Astrocyte (in vitro differentiated cells and primary cell): ENCODE data around the gene ACSF3. TPM values are rescaled to one million over a fixed set of nuclear protein-coding genes. Genes with fewer than 3 reads are reported as not detected.

Source experiments
- DNase-seq: peaks from one replicate; pipeline ENCODE4 v3.0.0-alpha.2; 2010; ENCODE audit warnings: low read depth
- FAIRE-seq: peaks from 2 replicates; lab custom pipeline; 2011; peaks lifted over from hg19 to GRCh38; lab: Jason Lieb, UNC
- H2AFZ ChIP-seq: 2 replicates; pipeline ENCODE4 v1.6.0; 2012; ENCODE audit warnings: low read depth, low read length, inconsistent platforms
- H3K27ac ChIP-seq: 2 replicates; pipeline ENCODE4 v1.5.1; 2011; ENCODE audit warnings: low read depth, low read length, inconsistent platforms
- H3K27me3 ChIP-seq: 2 replicates; pipeline ENCODE4 v1.6.0; 2011; ENCODE audit warnings: low read length, inconsistent platforms; ENCODE audit not compliant: insufficient read depth
- H3K36me3 ChIP-seq: 2 replicates; pipeline ENCODE4 v1.5.1; 2011; ENCODE audit warnings: low read length, inconsistent platforms; ENCODE audit not compliant: insufficient read depth
- H3K4me1 ChIP-seq: 2 replicates; pipeline ENCODE4 v1.5.1; 2011; ENCODE audit warnings: low read length, inconsistent platforms; ENCODE audit not compliant: insufficient read depth
- H3K4me2 ChIP-seq: 2 replicates; pipeline ENCODE4 v1.6.0; 2012; ENCODE audit warnings: low read length, inconsistent platforms
- H3K4me3 ChIP-seq: 2 replicates; pipeline ENCODE4 v1.5.1; 2011; ENCODE audit warnings: low read depth, mild to moderate bottlenecking, low read length, inconsistent platforms; ENCODE audit not compliant: insufficient read depth
- H3K79me2 ChIP-seq: 2 replicates; pipeline ENCODE4 v1.6.0; 2012; ENCODE audit warnings: mild to moderate bottlenecking, low read length, inconsistent platforms; ENCODE audit not compliant: insufficient read depth
- H3K9ac ChIP-seq: 2 replicates; pipeline ENCODE4 v1.6.0; 2012; ENCODE audit warnings: mild to moderate bottlenecking, low read length, inconsistent platforms
- H3K9me3 ChIP-seq: 2 replicates; pipeline ENCODE4 v1.5.1; 2012; ENCODE audit warnings: low read depth, mild to moderate bottlenecking, low read length, inconsistent platforms; ENCODE audit not compliant: insufficient read depth
- H4K20me1 ChIP-seq: 2 replicates; pipeline ENCODE4 v1.6.0; 2012; ENCODE audit warnings: low read length, inconsistent platforms; ENCODE audit not compliant: insufficient read depth
- H3K27ac Mint-ChIP-seq: one replicate; pipeline ENCODE4 v1.8.0; 2021; ENCODE audit warnings: mild to moderate bottlenecking, mixed read lengths; ENCODE audit not compliant: unreplicated experiment
- H3K27me3 Mint-ChIP-seq: one replicate; pipeline ENCODE4 v1.8.0; 2021; ENCODE audit warnings: low read depth, mixed read lengths; ENCODE audit not compliant: unreplicated experiment
- H3K36me3 Mint-ChIP-seq: one replicate; pipeline ENCODE4 v1.8.0; 2021; ENCODE audit warnings: low read depth, mixed read lengths; ENCODE audit not compliant: unreplicated experiment
- H3K4me1 Mint-ChIP-seq: one replicate; pipeline ENCODE4 v1.8.0; 2021; ENCODE audit warnings: low read depth, mixed read lengths; ENCODE audit not compliant: unreplicated experiment
- H3K4me3 Mint-ChIP-seq: one replicate; pipeline ENCODE4 v1.8.0; 2021; ENCODE audit warnings: mild to moderate bottlenecking, moderate library complexity, mixed read lengths; ENCODE audit not compliant: unreplicated experiment
- H3K9me3 Mint-ChIP-seq: one replicate; pipeline ENCODE4 v1.8.0; 2021; ENCODE audit warnings: mild to moderate bottlenecking, mixed read lengths; ENCODE audit not compliant: unreplicated experiment
- EZH2 ChIP-seq: IDR thresholded peaks from 2 replicates; pipeline ENCODE4 v1.6.1; 2012; ENCODE audit warnings: mild to moderate bottlenecking, low read length, inconsistent platforms; ENCODE audit not compliant: insufficient read depth
- total RNA-seq: library from RNA; stranded (reverse); gene quantifications from 2 replicates; pipeline ENCODE4 v1.2.1, GENCODE V29; 2021
- TF ChIP-seq, protein P1 (sequence below): IDR thresholded peaks from 2 replicates; pipeline ENCODE4 v1.5.1; 2011; ENCODE audit warnings: low read depth, mild to moderate bottlenecking, inconsistent platforms, low read length, moderate library complexity; ENCODE audit not compliant: insufficient read depth

Gene ACSF3
- total RNA-seq, 1 donor from 2014 or later = 17.0 TPM

DNA sequence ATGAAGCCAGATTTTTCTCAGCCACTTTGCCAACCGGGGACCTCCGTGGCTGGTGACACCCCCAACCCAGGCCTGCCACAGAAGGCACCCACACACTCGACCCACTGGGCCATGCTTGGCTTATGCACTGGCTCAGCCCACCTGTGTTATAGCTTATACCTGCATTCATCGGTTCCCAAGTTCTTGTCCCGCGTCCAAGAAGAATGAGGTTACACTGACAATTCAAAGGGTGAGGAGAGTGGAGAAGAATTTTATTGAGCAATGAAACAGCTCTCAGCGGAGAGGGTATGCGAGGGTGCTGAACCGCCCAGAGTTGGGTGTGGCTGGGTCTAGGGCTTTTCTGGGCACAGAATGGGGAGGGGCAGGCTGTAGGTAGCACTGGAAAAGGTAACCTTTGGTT, 55.7 kb downstream of the ACSF3 start:
- no peak overlapping the region for H3K27ac Mint-ChIP-seq
- peaks cover 11% of the 10 kb centered on the region for H3K9me3 Mint-ChIP-seq
- Histone ChIP-seq H3K4me1 (no peaks in the 10 kb centered on the region), H3K4me3 (no peak overlapping the region), H3K27me3 (no peaks in the 10 kb centered on the region), H3K79me2 (no peaks in the 10 kb centered on the region), H3K36me3 (peaks cover 3% of the 10 kb centered on the region), H3K9ac (no peak overlapping the region), H4K20me1 (no peaks in the 10 kb centered on the region), H3K27ac (no peak overlapping the region), H2AFZ (no peak overlapping the region), H3K9me3 (no peaks in the 10 kb centered on the region), H3K4me2 (no peak overlapping the region)
- DNase-seq (no peak), FAIRE-seq (no peak)
- no peak overlapping the region for H3K4me3 Mint-ChIP-seq
- TF ChIP-seq EZH2 = no peak
- TF ChIP-seq, protein P1, sequence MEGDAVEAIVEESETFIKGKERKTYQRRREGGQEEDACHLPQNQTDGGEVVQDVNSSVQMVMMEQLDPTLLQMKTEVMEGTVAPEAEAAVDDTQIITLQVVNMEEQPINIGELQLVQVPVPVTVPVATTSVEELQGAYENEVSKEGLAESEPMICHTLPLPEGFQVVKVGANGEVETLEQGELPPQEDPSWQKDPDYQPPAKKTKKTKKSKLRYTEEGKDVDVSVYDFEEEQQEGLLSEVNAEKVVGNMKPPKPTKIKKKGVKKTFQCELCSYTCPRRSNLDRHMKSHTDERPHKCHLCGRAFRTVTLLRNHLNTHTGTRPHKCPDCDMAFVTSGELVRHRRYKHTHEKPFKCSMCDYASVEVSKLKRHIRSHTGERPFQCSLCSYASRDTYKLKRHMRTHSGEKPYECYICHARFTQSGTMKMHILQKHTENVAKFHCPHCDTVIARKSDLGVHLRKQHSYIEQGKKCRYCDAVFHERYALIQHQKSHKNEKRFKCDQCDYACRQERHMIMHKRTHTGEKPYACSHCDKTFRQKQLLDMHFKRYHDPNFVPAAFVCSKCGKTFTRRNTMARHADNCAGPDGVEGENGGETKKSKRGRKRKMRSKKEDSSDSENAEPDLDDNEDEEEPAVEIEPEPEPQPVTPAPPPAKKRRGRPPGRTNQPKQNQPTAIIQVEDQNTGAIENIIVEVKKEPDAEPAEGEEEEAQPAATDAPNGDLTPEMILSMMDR = no peak
- no peaks in the 10 kb centered on the region for H3K27me3 Mint-ChIP-seq
- no peaks in the 10 kb centered on the region for H3K4me1 Mint-ChIP-seq
- H3K36me3 Mint-ChIP-seq = peaks cover 25% of the 10 kb centered on the region

DNA sequence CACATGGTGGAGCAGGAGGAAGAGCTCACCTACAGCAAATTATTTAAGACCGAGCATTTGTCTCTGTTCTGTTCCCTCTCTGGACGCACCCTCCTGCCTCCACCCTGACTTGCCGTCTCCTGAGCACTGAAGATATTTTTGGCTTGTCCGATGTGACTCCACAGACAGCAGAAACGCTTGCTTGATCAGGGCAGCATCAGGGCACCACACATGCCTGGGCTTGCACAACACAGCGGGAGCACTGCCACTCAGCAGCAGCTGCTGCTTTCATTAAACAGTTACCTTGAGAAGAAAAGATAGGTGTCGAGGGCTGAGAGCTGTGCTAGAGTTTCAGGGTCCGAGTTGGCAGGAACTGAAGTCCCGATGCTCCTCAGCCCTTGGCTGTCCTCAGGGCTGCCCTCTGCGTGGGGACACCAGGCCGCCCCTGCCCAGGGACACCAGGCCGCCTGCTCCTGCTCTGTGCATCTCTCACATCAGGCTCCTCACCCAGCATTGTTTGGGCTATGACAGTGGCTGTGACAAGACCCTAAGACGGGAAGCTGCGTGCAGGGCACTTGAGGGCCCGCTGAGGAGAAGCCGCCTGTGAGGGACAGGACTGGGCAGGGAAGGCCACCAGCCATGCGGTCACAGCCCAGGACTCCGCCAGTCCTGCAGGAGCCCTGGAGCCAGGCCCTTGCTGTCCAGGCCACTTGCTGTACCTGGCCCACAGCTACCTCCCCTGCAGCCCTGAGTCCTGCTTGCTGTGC, 56.6 kb downstream of the ACSF3 start:
- Histone ChIP-seq H3K4me2 (no peak overlapping the region), H2AFZ (no peak overlapping the region), H3K79me2 (no peaks in the 10 kb centered on the region), H3K9ac (no peak overlapping the region), H3K4me3 (no peak overlapping the region), H3K4me1 (no peaks in the 10 kb centered on the region), H3K27me3 (no peaks in the 10 kb centered on the region), H3K27ac (no peak overlapping the region), H3K36me3 (peaks cover 3% of the 10 kb centered on the region), H3K9me3 (no peaks in the 10 kb centered on the region), H4K20me1 (no peaks in the 10 kb centered on the region)
- H3K27me3 Mint-ChIP-seq = no peaks in the 10 kb centered on the region
- DNase-seq (no peak), FAIRE-seq (no peak)
- H3K9me3 Mint-ChIP-seq = peaks cover 11% of the 10 kb centered on the region
- H3K4me1 Mint-ChIP-seq = peaks cover 5% of the 10 kb centered on the region
- TF ChIP-seq EZH2 = no peak
- TF ChIP-seq, protein P1 = no peak
- H3K4me3 Mint-ChIP-seq = no peak overlapping the region
- H3K27ac Mint-ChIP-seq = no peak overlapping the region
- peaks cover 25% of the 10 kb centered on the region for H3K36me3 Mint-ChIP-seq

DNA sequence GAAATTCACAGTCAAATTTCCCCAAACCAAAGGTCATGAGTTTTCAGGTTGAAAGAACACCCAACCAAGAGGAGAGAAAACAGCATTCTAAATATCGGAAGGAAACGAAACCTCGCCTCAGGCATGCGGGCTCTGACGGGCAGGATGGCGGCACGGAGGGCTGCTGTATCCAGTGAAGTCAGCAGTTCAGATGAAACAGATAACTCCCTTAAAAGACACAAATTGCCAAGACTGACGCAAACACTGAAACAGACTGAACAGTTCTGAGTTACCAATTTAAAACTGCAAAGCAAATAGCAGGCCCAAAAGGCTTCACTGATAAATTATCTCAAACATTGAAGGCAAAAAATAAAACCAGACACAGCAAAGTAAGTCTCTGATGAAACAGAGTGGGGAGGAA, 57.3 kb downstream of the ACSF3 start:
- peaks cover 25% of the 10 kb centered on the region for H3K36me3 Mint-ChIP-seq
- H3K4me1 Mint-ChIP-seq = peaks cover 11% of the 10 kb centered on the region
- Histone ChIP-seq H3K79me2 (no peaks in the 10 kb centered on the region), H3K4me3 (no peak overlapping the region), H3K27ac (no peak overlapping the region), H2AFZ (no peak overlapping the region), H3K36me3 (peaks cover 3% of the 10 kb centered on the region), H3K4me1 (no peaks in the 10 kb centered on the region), H3K9me3 (no peaks in the 10 kb centered on the region), H3K9ac (no peak overlapping the region), H4K20me1 (no peaks in the 10 kb centered on the region), H3K4me2 (no peak overlapping the region), H3K27me3 (no peaks in the 10 kb centered on the region)
- FAIRE-seq (no peak), DNase-seq (no peak)
- H3K9me3 Mint-ChIP-seq = peaks cover 11% of the 10 kb centered on the region
- no peak overlapping the region for H3K27ac Mint-ChIP-seq
- TF ChIP-seq, protein P1 = no peak
- TF ChIP-seq EZH2 = no peak
- no peaks in the 10 kb centered on the region for H3K27me3 Mint-ChIP-seq
- H3K4me3 Mint-ChIP-seq = no peak overlapping the region
